ENCODE data around the gene TOP2B.

Gene TOP2B

DNA sequence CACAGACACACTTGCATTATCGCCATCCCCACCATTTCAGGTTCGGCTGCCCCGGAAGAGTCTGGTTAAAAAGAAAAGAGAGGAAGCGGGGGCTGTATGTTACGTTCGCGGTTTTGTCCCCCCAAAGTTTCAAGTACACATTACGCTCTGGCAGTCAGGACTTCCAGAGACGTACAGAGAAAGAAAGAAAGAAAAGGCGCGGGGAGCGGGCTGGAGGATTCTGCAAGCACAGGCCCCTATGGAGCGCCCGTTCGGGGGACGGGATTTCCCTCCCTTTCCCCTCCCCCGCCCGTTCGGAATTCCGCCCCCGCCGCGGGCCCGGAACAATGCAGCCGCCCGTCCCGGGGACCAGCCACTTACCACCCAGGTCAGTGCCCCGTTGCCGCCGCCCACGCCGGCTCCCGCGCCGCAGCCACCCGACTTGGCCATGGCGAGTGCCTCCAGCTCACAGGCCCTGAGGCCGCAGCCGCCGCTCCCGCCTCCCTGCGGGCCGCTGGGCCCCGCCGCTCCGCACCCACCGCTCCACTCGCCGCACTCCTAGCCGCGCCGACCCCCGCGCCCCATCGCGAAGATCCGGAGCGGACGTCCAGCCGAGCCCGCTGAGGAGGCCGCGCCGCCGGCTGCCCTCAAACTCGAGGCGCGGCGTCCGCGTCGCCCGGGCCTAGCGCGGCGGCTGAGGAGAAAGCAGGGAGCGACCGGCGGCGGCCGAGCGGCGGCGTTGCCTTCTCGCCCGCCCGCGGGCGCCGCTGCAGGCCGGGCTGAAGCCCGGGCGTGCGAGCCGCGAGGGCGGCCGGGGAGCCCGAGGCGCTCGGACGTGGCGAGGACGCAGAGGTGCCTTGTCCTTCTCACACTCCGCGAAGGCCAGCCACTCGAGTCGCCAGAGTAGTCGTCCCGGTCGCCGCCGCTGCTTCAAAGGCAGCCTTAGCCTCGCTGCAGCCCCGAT is 567 bp downstream of the TOP2B start:
- no peaks in the 10 kb centered on the region for H3K27me3 ChIP-seq (ENCODE audit: control insufficient read depth in 3 of 3, insufficient read depth in 3 of 3, low read depth in 1 of 3, low read length in 3 of 3)
- H3K79me1 ChIP-seq (ENCODE audit: low read depth, low read length) = no peaks in the 10 kb centered on the region
- H3K27ac ChIP-seq (replicated peaks; ENCODE audit: low read length) = peak overlapping the region; percentile 95
- H3K9me3 ChIP-seq (replicated peaks in 1 of 2; ENCODE audit: control insufficient read depth in 2 of 2, insufficient read depth in 1 of 2, low read depth in 1 of 2, low read length in 2 of 2) = no peaks in the 10 kb centered on the region
- H2BK15ac ChIP-seq (ENCODE audit: low read length) = no peak overlapping the region
- peak overlapping the region; percentile 53 for H3K4ac ChIP-seq (ENCODE audit: low read length)
- DNase-seq (ENCODE audit: low spot score) = peak; percentile 68
- WGBS, 2 donors (ENCODE audit: extremely low coverage in 2 of 2, insufficient read length in 2 of 2, insufficient replicate concordance in 1 of 2) = no CpG with 5 or more reads among the region's 115 CpGs
- H3K23ac ChIP-seq (ENCODE audit: low read depth, low read length, poor library complexity) = peak overlapping the region; percentile 87
- H2BK12ac ChIP-seq (ENCODE audit: low read length) = no peak overlapping the region
- H2AK5ac ChIP-seq (ENCODE audit: low read depth, low read length) = peak overlapping the region; percentile 43
- peak overlapping the region; percentile 65 for H2BK120ac ChIP-seq (ENCODE audit: low read depth, low read length)
- peak overlapping the region; percentile 95 for H2BK5ac ChIP-seq (ENCODE audit: low read length)
- peaks cover 4 to 7% of the 10 kb centered on the region in 2 donors for H3K4me1 ChIP-seq (ENCODE audit: control insufficient read depth in 2 of 2, insufficient read depth in 1 of 2, low read depth in 1 of 2, low read length in 2 of 2)
- peak overlapping the region; percentile 74 for H3K4me2 ChIP-seq (ENCODE audit: insufficient read depth, low read length, poor library complexity, severe bottlenecking)
- H4K91ac ChIP-seq (ENCODE audit: low read depth, low read length, poor library complexity) = peak overlapping the region; percentile 99
- H3K18ac ChIP-seq (ENCODE audit: low read length) = peak overlapping the region; percentile 98
- no peaks in the 10 kb centered on the region for H3K36me3 ChIP-seq (replicated peaks in 1 of 2; ENCODE audit: control insufficient read depth in 2 of 2, insufficient read depth in 2 of 2, low read length in 2 of 2)
- peak overlapping the region; percentile 61 to 99 for H3K4me3 ChIP-seq (ENCODE audit: low read length in 2 of 2)
- H2AFZ ChIP-seq (ENCODE audit: low read length) = peak overlapping the region; percentile 84
- peak overlapping the region; percentile 38 for H3K14ac ChIP-seq (ENCODE audit: low read length)
- peak overlapping the region; percentile 43 for H4K8ac ChIP-seq (ENCODE audit: low read depth, low read length)
- peak overlapping the region; percentile 94 for H3K9ac ChIP-seq (ENCODE audit: low read depth, low read length, poor library complexity)

DNA sequence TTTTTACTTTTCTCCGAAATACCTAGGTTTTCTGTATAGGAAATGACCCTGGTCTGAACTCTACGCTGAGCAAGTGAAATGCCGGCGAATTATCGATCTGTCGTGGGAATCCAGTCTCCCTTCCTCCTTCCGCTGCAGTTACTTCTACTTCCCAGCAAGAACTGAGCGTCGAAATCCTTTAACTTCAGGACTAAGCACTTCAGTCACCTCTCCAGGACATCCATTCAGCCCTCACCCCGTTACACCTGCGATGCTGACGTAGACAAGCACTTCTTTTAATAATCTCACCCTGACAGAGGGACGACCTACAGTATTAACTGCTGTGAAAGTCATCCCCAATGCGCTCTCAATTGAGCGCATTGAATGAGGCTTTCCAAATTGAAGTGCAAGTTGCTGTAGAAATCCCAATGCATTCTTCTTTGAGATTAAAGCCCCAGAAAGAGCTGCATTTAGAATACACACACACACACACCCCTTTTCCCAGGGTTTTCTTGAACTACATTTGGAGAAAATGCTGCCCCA is 1.3 kb downstream of the TOP2B start:
- peak; percentile 18 for DNase-seq (ENCODE audit: low spot score)
- H3K18ac ChIP-seq (ENCODE audit: low read length) = peak overlapping the region; percentile 85
- no peak overlapping the region for H2BK12ac ChIP-seq (ENCODE audit: low read length)
- H3K9ac ChIP-seq (ENCODE audit: low read depth, low read length, poor library complexity) = peak overlapping the region; percentile 87
- H2AFZ ChIP-seq (ENCODE audit: low read length) = peak overlapping the region; percentile 84
- H2BK120ac ChIP-seq (ENCODE audit: low read depth, low read length) = no peak overlapping the region
- H2AK5ac ChIP-seq (ENCODE audit: low read depth, low read length) = no peak overlapping the region
- no peak overlapping the region for H4K8ac ChIP-seq (ENCODE audit: low read depth, low read length)
- H4K91ac ChIP-seq (ENCODE audit: low read depth, low read length, poor library complexity) = no peak overlapping the region
- H3K4me1 ChIP-seq (ENCODE audit: control insufficient read depth in 2 of 2, insufficient read depth in 1 of 2, low read depth in 1 of 2, low read length in 2 of 2) = peaks cover 4 to 7% of the 10 kb centered on the region in 2 donors
- H3K27me3 ChIP-seq (ENCODE audit: control insufficient read depth in 3 of 3, insufficient read depth in 3 of 3, low read depth in 1 of 3, low read length in 3 of 3) = no peaks in the 10 kb centered on the region
- H3K23ac ChIP-seq (ENCODE audit: low read depth, low read length, poor library complexity) = no peak overlapping the region
- peak overlapping the region; percentile 61 to 99 for H3K4me3 ChIP-seq (ENCODE audit: low read length in 2 of 2)
- no CpG with 5 or more reads among the region's 15 CpGs for WGBS, 2 donors (ENCODE audit: extremely low coverage in 2 of 2, insufficient read length in 2 of 2, insufficient replicate concordance in 1 of 2)
- no peak overlapping the region for H3K4ac ChIP-seq (ENCODE audit: low read length)
- H3K79me1 ChIP-seq (ENCODE audit: low read depth, low read length) = no peaks in the 10 kb centered on the region
- no peak overlapping the region for H2BK15ac ChIP-seq (ENCODE audit: low read length)
- H2BK5ac ChIP-seq (ENCODE audit: low read length) = no peak overlapping the region
- H3K14ac ChIP-seq (ENCODE audit: low read length) = peak overlapping the region; percentile 38
- no peaks in the 10 kb centered on the region for H3K9me3 ChIP-seq (replicated peaks in 1 of 2; ENCODE audit: control insufficient read depth in 2 of 2, insufficient read depth in 1 of 2, low read depth in 1 of 2, low read length in 2 of 2)
- no peaks in the 10 kb centered on the region for H3K36me3 ChIP-seq (replicated peaks in 1 of 2; ENCODE audit: control insufficient read depth in 2 of 2, insufficient read depth in 2 of 2, low read length in 2 of 2)
- peak overlapping the region; percentile 95 for H3K27ac ChIP-seq (replicated peaks; ENCODE audit: low read length)
- H3K4me2 ChIP-seq (ENCODE audit: insufficient read depth, low read length, poor library complexity, severe bottlenecking) = peak overlapping the region; percentile 74

DNA sequence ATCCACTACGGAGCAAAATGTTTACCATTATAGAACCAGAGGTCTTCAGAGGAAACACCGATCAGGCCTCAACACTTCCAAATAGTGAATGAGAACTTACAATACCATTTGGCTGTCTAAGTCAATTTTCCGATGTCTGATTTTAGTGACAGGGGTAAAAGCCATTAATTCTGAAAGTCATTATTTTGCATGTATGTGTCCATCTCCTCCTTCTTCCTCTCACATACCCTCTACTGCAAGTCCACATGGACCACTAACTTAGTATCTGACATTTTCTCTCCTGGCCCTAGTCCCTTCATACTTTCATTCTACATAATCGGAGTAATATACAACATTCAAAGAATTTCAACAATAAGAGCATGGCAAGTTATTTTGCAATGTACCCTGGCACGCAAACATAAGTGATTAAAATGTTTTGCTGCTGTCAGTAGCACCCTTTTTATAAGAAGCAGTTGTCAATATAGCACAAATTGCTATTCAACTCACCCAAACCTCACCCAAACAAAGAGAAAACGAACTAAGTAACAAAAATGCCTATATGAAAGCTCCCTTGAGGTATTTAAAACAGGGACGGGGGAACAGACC is 1.9 kb downstream of the TOP2B start:
- whole genome bisulfite sequencing, 2 donors (ENCODE audit: extremely low coverage in 2 of 2, insufficient read length in 2 of 2, insufficient replicate concordance in 1 of 2) = no CpG with 5 or more reads among the region's 7 CpGs
- Histone ChIP-seq H2BK5ac (ENCODE audit: low read length) (no peak overlapping the region), H2AFZ (ENCODE audit: low read length) (no peak overlapping the region), H3K4me3 (ENCODE audit: low read length in 2 of 2) (peak overlapping the region; percentile 61 to 99), H4K91ac (ENCODE audit: low read depth, low read length, poor library complexity) (no peak overlapping the region), H3K18ac (ENCODE audit: low read length) (no peak overlapping the region), H2BK15ac (ENCODE audit: low read length) (no peak overlapping the region), H3K4ac (ENCODE audit: low read length) (no peak overlapping the region), H3K27ac (replicated peaks; ENCODE audit: low read length) (no peak overlapping the region), H3K79me1 (ENCODE audit: low read depth, low read length) (no peaks in the 10 kb centered on the region), H3K27me3 (ENCODE audit: control insufficient read depth in 3 of 3, insufficient read depth in 3 of 3, low read depth in 1 of 3, low read length in 3 of 3) (no peaks in the 10 kb centered on the region), H2AK5ac (ENCODE audit: low read depth, low read length) (no peak overlapping the region), H3K9me3 (replicated peaks in 1 of 2; ENCODE audit: control insufficient read depth in 2 of 2, insufficient read depth in 1 of 2, low read depth in 1 of 2, low read length in 2 of 2) (no peaks in the 10 kb centered on the region), H3K23ac (ENCODE audit: low read depth, low read length, poor library complexity) (no peak overlapping the region), H3K14ac (ENCODE audit: low read length) (no peak overlapping the region), H3K4me2 (ENCODE audit: insufficient read depth, low read length, poor library complexity, severe bottlenecking) (peak overlapping the region; percentile 74), H3K4me1 (ENCODE audit: control insufficient read depth in 2 of 2, insufficient read depth in 1 of 2, low read depth in 1 of 2, low read length in 2 of 2) (peaks cover 4 to 7% of the 10 kb centered on the region in 2 donors), H4K8ac (ENCODE audit: low read depth, low read length) (no peak overlapping the region), H3K9ac (ENCODE audit: low read depth, low read length, poor library complexity) (no peak overlapping the region), H2BK120ac (ENCODE audit: low read depth, low read length) (no peak overlapping the region), H3K36me3 (replicated peaks in 1 of 2; ENCODE audit: control insufficient read depth in 2 of 2, insufficient read depth in 2 of 2, low read length in 2 of 2) (no peaks in the 10 kb centered on the region), H2BK12ac (ENCODE audit: low read length) (no peak overlapping the region)
- no peak for DNase-seq (ENCODE audit: low spot score)
